HEK293 (cell line): ENCODE results near the gene TLE2.
"Not testable (repeated sequence)": the region's sequence is repeated elsewhere in the genome, so short reads cannot be mapped to it uniquely, and the experiment has no call there.

Experiments used
- CTCF ChIA-PET: fragments of 350-600 bp; formaldehyde crosslinking; extraction: SDS; loops from one replicate; lab custom pipeline; 2021; ENCODE audit warnings: antibody characterized with exemption; lab: Yijun Ruan, JAX
- POLR2A ChIA-PET: fragments of 300-600 bp; formaldehyde crosslinking; extraction: SDS; loops from one replicate; lab custom pipeline; 2020; ENCODE audit warnings: antibody characterized with exemption, inconsistent platforms; lab: Yijun Ruan, JAX
- H3K27ac ChIP-seq: fragments of 200-500 bp; sonication (Bioruptor generic); 2 replicates; pipeline ENCODE4 v1.5.1; 2014; ENCODE audit warnings: low read depth, low read length, control low read depth, inconsistent platforms; ENCODE audit errors: extremely low read depth
- H3K36me3 ChIP-seq, 2 experiments: fragments of 200-500 bp in 1 of 2; sonication (Bioruptor generic) in 1 of 2; 1 replicate in 1 of 2; 2 replicates in 1 of 2; pipeline ENCODE4 v1.5.1; 2014 to 2017; ENCODE audit warnings: inconsistent platforms in 2 of 2, low read length in 2 of 2; ENCODE audit not compliant: control insufficient read depth in 2 of 2, insufficient read depth in 1 of 2
- H3K4me1 ChIP-seq: fragments of 200-500 bp; sonication (Bioruptor generic); 2 replicates; pipeline ENCODE4 v1.5.1; 2014; ENCODE audit warnings: mild to moderate bottlenecking, low read length, inconsistent platforms; ENCODE audit not compliant: control insufficient read depth, insufficient read depth
- H3K4me3 ChIP-seq: 2 replicates; pipeline ENCODE4 v1.5.1; 2011; ENCODE audit warnings: low read depth, mild to moderate bottlenecking, control low read depth, low read length, moderate library complexity
- H3K9me3 ChIP-seq: fragments of 200-500 bp; sonication (Bioruptor generic); 2 replicates; pipeline ENCODE4 v1.5.1; 2014; ENCODE audit warnings: low read depth, low read length, inconsistent platforms; ENCODE audit not compliant: control insufficient read depth, insufficient read depth
- BCL6B ChIP-seq: fragments of 450-650 bp; formaldehyde crosslinking; IDR thresholded peaks from 2 replicates; pipeline ENCODE4 v1.5.1; 2017; ENCODE audit warnings: missing biosample characterization, missing genetic modification characterization
- EGR2 ChIP-seq: fragments of 450-650 bp; formaldehyde crosslinking; IDR thresholded peaks from 2 replicates; pipeline ENCODE4 v1.5.1; 2016; ENCODE audit warnings: low read depth, missing biosample characterization, missing genetic modification characterization
- GLIS1 ChIP-seq: fragments of 450-650 bp; formaldehyde crosslinking; IDR thresholded peaks from 2 replicates; pipeline ENCODE4 v1.5.1; 2016; ENCODE audit warnings: missing biosample characterization, missing genetic modification characterization
- OSR2 ChIP-seq: fragments of 450-650 bp; formaldehyde crosslinking; IDR thresholded peaks from 2 replicates; pipeline ENCODE4 v1.5.1; 2016; ENCODE audit warnings: missing biosample characterization, missing genetic modification characterization
- REPIN1 ChIP-seq: fragments of 450-650 bp; formaldehyde crosslinking; IDR thresholded peaks from 2 replicates; pipeline ENCODE4 v1.5.1; 2017; ENCODE audit warnings: missing biosample characterization, missing genetic modification characterization, low read depth
- SETDB1 ChIP-seq: IDR thresholded peaks from one replicate; pipeline ENCODE4 v1.6.1; 2017; ENCODE audit warnings: mild to moderate bottlenecking, low read length, moderate library complexity, mixed read lengths; ENCODE audit not compliant: insufficient read length
- YY2 ChIP-seq: fragments of 450-650 bp; formaldehyde crosslinking; IDR thresholded peaks from 2 replicates; pipeline ENCODE4 v1.5.1; 2016; ENCODE audit warnings: missing biosample characterization, missing genetic modification characterization
- ZBTB6 ChIP-seq: fragments of 450-650 bp; formaldehyde crosslinking; IDR thresholded peaks from 2 replicates; pipeline ENCODE4 v1.5.1; 2017; ENCODE audit warnings: missing biosample characterization, missing genetic modification characterization
- ZNF121 ChIP-seq: fragments of 450-650 bp; formaldehyde crosslinking; IDR thresholded peaks from 2 replicates; pipeline ENCODE4 v1.5.1; 2016; ENCODE audit warnings: missing biosample characterization, missing genetic modification characterization
- ZNF184 ChIP-seq: fragments of 450-650 bp; IDR thresholded peaks from 2 replicates; pipeline ENCODE4 v1.5.1; 2018; ENCODE audit warnings: missing biosample characterization, mild to moderate bottlenecking, missing genetic modification characterization
- ZNF324 ChIP-seq: fragments of 450-650 bp; formaldehyde crosslinking; IDR thresholded peaks from 2 replicates; pipeline ENCODE4 v1.5.1; 2016; ENCODE audit warnings: missing biosample characterization, missing genetic modification characterization
- ZNF558 ChIP-seq: fragments of 450-650 bp; formaldehyde crosslinking; IDR thresholded peaks from 2 replicates; pipeline ENCODE4 v1.5.1; 2016; ENCODE audit warnings: missing biosample characterization, missing genetic modification characterization
- ZNF585B ChIP-seq: fragments of 450-650 bp; formaldehyde crosslinking; IDR thresholded peaks from 2 replicates; pipeline ENCODE4 v1.5.1; 2016; ENCODE audit warnings: missing biosample characterization, missing genetic modification characterization
- ZNF837 ChIP-seq: fragments of 450-650 bp; formaldehyde crosslinking; IDR thresholded peaks from 2 replicates; pipeline ENCODE4 v1.5.1; 2016; ENCODE audit warnings: missing biosample characterization, missing genetic modification characterization
- TF ChIP-seq, protein P1 (sequence below): fragments of 450-650 bp; formaldehyde crosslinking; IDR thresholded peaks from 2 replicates; pipeline ENCODE4 v1.5.1; 2016; ENCODE audit warnings: missing biosample characterization, missing genetic modification characterization

TLE2 gene

GRCh38 chr19:2993579-2993978 is 35.5 kb downstream of the TLE2 start (continued):
- TF ChIP-seq BCL6B, result no peak
- TF ChIP-seq SETDB1, result no peak
- no peak for TF ChIP-seq ZBTB6 (tag by site-specific recombination)
- no peak for TF ChIP-seq ZNF558 (tag by site-specific recombination)
- no peak for TF ChIP-seq ZNF184
- no peak for TF ChIP-seq ZNF585B (tag by site-specific recombination)
- TF ChIP-seq ZNF324, result no peak
- TF ChIP-seq ZNF837 (tag by site-specific recombination), result no peak
- no peak for TF ChIP-seq EGR2 (tag by site-specific recombination)
- no peak for TF ChIP-seq REPIN1 (tag by site-specific recombination)

GRCh38 chr19:2992958-2993357 is 36.1 kb downstream of the TLE2 start:
- ChIA-PET CTCF (interaction anchor here (0.5 to 0.7 kb wide), 3 partner anchors 38 to 244 kb away, joined by 3 read pairs; no protein-coding TSS in a partner anchor), POLR2A (no interaction called here)
- H3K36me3 ChIP-seq, result no peaks in the 10 kb centered on the region
- no peaks in the 10 kb centered on the region for H3K4me1 ChIP-seq
- H3K9me3 ChIP-seq, result no peaks in the 10 kb centered on the region
- no peak overlapping the region for H3K4me3 ChIP-seq
- no peak overlapping the region for H3K27ac ChIP-seq
- TF ChIP-seq, protein P1, sequence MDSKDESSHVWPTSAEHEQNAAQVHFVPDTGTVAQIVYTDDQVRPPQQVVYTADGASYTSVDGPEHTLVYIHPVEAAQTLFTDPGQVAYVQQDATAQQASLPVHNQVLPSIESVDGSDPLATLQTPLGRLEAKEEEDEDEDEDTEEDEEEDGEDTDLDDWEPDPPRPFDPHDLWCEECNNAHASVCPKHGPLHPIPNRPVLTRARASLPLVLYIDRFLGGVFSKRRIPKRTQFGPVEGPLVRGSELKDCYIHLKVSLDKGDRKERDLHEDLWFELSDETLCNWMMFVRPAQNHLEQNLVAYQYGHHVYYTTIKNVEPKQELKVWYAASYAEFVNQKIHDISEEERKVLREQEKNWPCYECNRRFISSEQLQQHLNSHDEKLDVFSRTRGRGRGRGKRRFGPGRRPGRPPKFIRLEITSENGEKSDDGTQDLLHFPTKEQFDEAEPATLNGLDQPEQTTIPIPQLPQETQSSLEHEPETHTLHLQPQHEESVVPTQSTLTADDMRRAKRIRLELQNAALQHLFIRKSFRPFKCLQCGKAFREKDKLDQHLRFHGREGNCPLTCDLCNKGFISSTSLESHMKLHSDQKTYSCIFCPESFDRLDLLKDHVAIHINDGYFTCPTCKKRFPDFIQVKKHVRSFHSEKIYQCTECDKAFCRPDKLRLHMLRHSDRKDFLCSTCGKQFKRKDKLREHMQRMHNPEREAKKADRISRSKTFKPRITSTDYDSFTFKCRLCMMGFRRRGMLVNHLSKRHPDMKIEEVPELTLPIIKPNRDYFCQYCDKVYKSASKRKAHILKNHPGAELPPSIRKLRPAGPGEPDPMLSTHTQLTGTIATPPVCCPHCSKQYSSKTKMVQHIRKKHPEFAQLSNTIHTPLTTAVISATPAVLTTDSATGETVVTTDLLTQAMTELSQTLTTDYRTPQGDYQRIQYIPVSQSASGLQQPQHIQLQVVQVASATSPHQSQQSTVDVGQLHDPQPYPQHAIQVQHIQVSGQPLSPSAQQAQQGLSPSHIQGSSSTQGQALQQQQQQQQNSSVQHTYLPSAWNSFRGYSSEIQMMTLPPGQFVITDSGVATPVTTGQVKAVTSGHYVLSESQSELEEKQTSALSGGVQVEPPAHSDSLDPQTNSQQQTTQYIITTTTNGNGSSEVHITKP, result 0 out of 2 replicates have a peak, but pooled peaks have one; percentile 42
- TF ChIP-seq GLIS1 (tag by site-specific recombination) (peak; percentile 54), YY2 (tag by site-specific recombination) (no peak), OSR2 (peak; percentile 42; the same call in 1 of the 2 replicates)

- POLR2A ChIA-PET, result interaction anchor here (0.6 kb wide), 1 partner anchor 26 kb away, joined by 3 read pairs; no protein-coding TSS in a partner anchor
- not testable (repeated sequence) for H3K27ac ChIP-seq, H3K4me1 ChIP-seq, H3K36me3 ChIP-seq
- peak; percentile 90 for TF ChIP-seq ZNF121 (tag by site-specific recombination)
- TF ChIP-seq, all 188 proteins: peak for 1; not testable (repeated sequence) for 187
- CTCF ChIA-PET, result interaction anchor here (0.5 to 0.7 kb wide), 3 partner anchors 39 to 243 kb away, joined by 3 read pairs; no protein-coding TSS in a partner anchor
- not testable (repeated sequence) for H3K4me3 ChIP-seq, H3K9me3 ChIP-seq
Observed at GRCh38 chr19:2992333-2992732, 36.7 kb downstream of the TLE2 start.
